D721Med (cell line): ENCODE measurements around the gene LYSMD2.

Experiments
- DNase-seq: peaks from one replicate; pipeline ENCODE4 v3.0.0; 2011; ENCODE audit warnings: low spot score; ENCODE audit not compliant: insufficient read length
- FAIRE-seq: peaks from 2 replicates; lab custom pipeline; 2011; peaks lifted over from hg19 to GRCh38; lab: Jason Lieb, UNC
- CTCF ChIP-seq: IDR thresholded peaks from 2 replicates; pipeline ENCODE4 v1.5.1; 2012; ENCODE audit warnings: mild to moderate bottlenecking, control low read depth; ENCODE audit not compliant: insufficient read depth; ENCODE audit errors: missing control alignments

The LYSMD2 gene

GRCh38 chr15:51760805-51761204, 23.4 kb upstream of the LYSMD2 start:
- no peak for DNase-seq
- no peak for FAIRE-seq
- TF ChIP-seq CTCF: no peak

- FAIRE-seq: no peak
- no peak for TF ChIP-seq CTCF
- DNase-seq: no peak
These were observed 22.2 kb upstream of the LYSMD2 start for GRCh38 chr15:51759557-51760070.

GRCh38 chr15:51758645-51759044, 21.2 kb upstream of the LYSMD2 start:
- FAIRE-seq (no peak), DNase-seq (no peak)
- no peak for TF ChIP-seq CTCF

GRCh38 chr15:51757450-51757849, 20.0 kb upstream of the LYSMD2 start:
- DNase-seq (no peak), FAIRE-seq (no peak)
- no peak for TF ChIP-seq CTCF

- no peak for FAIRE-seq
- DNase-seq: no peak
- no peak for TF ChIP-seq CTCF
These were observed 19.0 kb upstream of the LYSMD2 start for GRCh38 chr15:51756482-51756881.

- FAIRE-seq (no peak), DNase-seq (no peak)
- TF ChIP-seq CTCF: no peak
These were observed 18.3 kb upstream of the LYSMD2 start for GRCh38 chr15:51755790-51756189.

GRCh38 chr15:51754267-51754666, 16.8 kb upstream of the LYSMD2 start:
- DNase-seq (no peak), FAIRE-seq (no peak)
- TF ChIP-seq CTCF: no peak
